Measurements from ENCODE around the gene NEGR1. TPM values are rescaled to one million over a fixed set of nuclear protein-coding genes. Genes with fewer than 3 reads are reported as not detected.

NEGR1 gene
- total RNA-seq, 1 donor from 2014 or later: 0.58 TPM

GRCh38 chr1:71565831-71566230 lies 716.5 kb downstream of the NEGR1 start:
- Mint-ChIP-seq H3K9me3 (no peaks in the 10 kb centered on the region), H3K36me3 (ENCODE audit: low read depth) (no peaks in the 10 kb centered on the region), H3K27ac (ENCODE audit: unreplicated experiment) (no peak overlapping the region), H3K27me3 (ENCODE audit: low read depth) (no peaks in the 10 kb centered on the region), H3K4me1 (no peaks in the 10 kb centered on the region), H3K4me3 (no peak overlapping the region)
- TF ChIP-seq CTCF (conservative IDR thresholded peaks at IDR 0.05): no peak
- DNase-seq (ENCODE audit: low read depth, low spot score): no peak

- Mint-ChIP-seq H3K4me3 (no peak overlapping the region), H3K27me3 (ENCODE audit: low read depth) (no peaks in the 10 kb centered on the region), H3K4me1 (no peaks in the 10 kb centered on the region), H3K36me3 (ENCODE audit: low read depth) (no peaks in the 10 kb centered on the region), H3K9me3 (no peaks in the 10 kb centered on the region), H3K27ac (ENCODE audit: unreplicated experiment) (no peak overlapping the region)
- DNase-seq (ENCODE audit: low read depth, low spot score): no peak
- no peak for TF ChIP-seq CTCF (conservative IDR thresholded peaks at IDR 0.05)
Observed at GRCh38 chr1:71565262-71565661, 717.1 kb downstream of the NEGR1 start.

- no peak for TF ChIP-seq CTCF (conservative IDR thresholded peaks at IDR 0.05)
- H3K4me3 Mint-ChIP-seq: no peak overlapping the region
- H3K4me1 Mint-ChIP-seq: no peaks in the 10 kb centered on the region
- H3K27me3 Mint-ChIP-seq (ENCODE audit: low read depth): no peaks in the 10 kb centered on the region
- no peaks in the 10 kb centered on the region for H3K36me3 Mint-ChIP-seq (ENCODE audit: low read depth)
- no peak overlapping the region for H3K27ac Mint-ChIP-seq (ENCODE audit: unreplicated experiment)
- H3K9me3 Mint-ChIP-seq: no peaks in the 10 kb centered on the region
- DNase-seq (ENCODE audit: low read depth, low spot score): no peak
Observed at GRCh38 chr1:71562298-71562697, 720.0 kb downstream of the NEGR1 start.

- no peak overlapping the region for H3K27ac Mint-ChIP-seq (ENCODE audit: unreplicated experiment)
- DNase-seq (ENCODE audit: low read depth, low spot score): no peak
- no peaks in the 10 kb centered on the region for H3K9me3 Mint-ChIP-seq
- no peaks in the 10 kb centered on the region for H3K4me1 Mint-ChIP-seq
- TF ChIP-seq CTCF (conservative IDR thresholded peaks at IDR 0.05): no peak
- no peak overlapping the region for H3K4me3 Mint-ChIP-seq
- no peaks in the 10 kb centered on the region for H3K36me3 Mint-ChIP-seq (ENCODE audit: low read depth)
- H3K27me3 Mint-ChIP-seq (ENCODE audit: low read depth): no peaks in the 10 kb centered on the region
Observed at GRCh38 chr1:71561729-71562128, 720.6 kb downstream of the NEGR1 start.

- H3K27ac Mint-ChIP-seq (ENCODE audit: unreplicated experiment): no peak overlapping the region
- no peaks in the 10 kb centered on the region for H3K4me1 Mint-ChIP-seq
- H3K36me3 Mint-ChIP-seq (ENCODE audit: low read depth): no peaks in the 10 kb centered on the region
- H3K4me3 Mint-ChIP-seq: no peak overlapping the region
- DNase-seq (ENCODE audit: low read depth, low spot score): no peak
- no peak for TF ChIP-seq CTCF (conservative IDR thresholded peaks at IDR 0.05)
- H3K9me3 Mint-ChIP-seq: no peaks in the 10 kb centered on the region
- H3K27me3 Mint-ChIP-seq (ENCODE audit: low read depth): no peaks in the 10 kb centered on the region
Observed at GRCh38 chr1:71561206-71561605, 721.1 kb downstream of the NEGR1 start.

- TF ChIP-seq CTCF (conservative IDR thresholded peaks at IDR 0.05): no peak
- no peak for DNase-seq (ENCODE audit: low read depth, low spot score)
Observed at GRCh38 chr1:71559880-71560279, 722.5 kb downstream of the NEGR1 start.

More at GRCh38 chr1:71559880-71560279, 722.5 kb downstream of the NEGR1 start:
- Mint-ChIP-seq H3K36me3 (ENCODE audit: low read depth) (no peaks in the 10 kb centered on the region), H3K4me1 (no peaks in the 10 kb centered on the region), H3K9me3 (no peaks in the 10 kb centered on the region), H3K4me3 (no peak overlapping the region), H3K27me3 (ENCODE audit: low read depth) (no peaks in the 10 kb centered on the region), H3K27ac (ENCODE audit: unreplicated experiment) (no peak overlapping the region)
